ENCODE measurements around the gene PDIA4. TPM values are rescaled to one million over a fixed set of nuclear protein-coding genes. Genes with fewer than 3 reads are reported as not detected.

Gene PDIA4
- total and polyA plus RNA-seq, 2 of the 8 experiments (the other 6 are each of a cell fraction or from before 2014, with no cell fraction given): 119 to 303 TPM

DNA sequence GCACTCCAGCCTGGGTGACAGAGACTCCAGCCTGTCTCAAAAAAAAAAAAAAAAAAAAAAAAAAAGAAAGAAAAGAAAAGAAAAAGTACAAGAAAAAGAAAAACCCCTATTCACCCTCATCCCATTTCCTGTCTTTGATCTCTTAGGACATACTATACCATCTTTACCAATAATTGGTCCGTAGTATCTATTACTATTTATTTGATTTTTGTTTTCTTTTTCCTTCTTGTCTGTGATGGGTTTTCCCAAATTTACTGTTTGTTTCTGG lies 41.6 kb downstream of the PDIA4 start:
- FAIRE-seq (no peak), DNase-seq (ENCODE audit: low read depth in 1 of 2, low spot score in 2 of 2) (no peak)
- no peak overlapping the region for H2AFZ ChIP-seq (ENCODE audit: low read length)
- no peak overlapping the region for H2AK5ac ChIP-seq (ENCODE audit: low read depth, low read length)
- H3K9me3 ChIP-seq (ENCODE audit: insufficient read depth in 2 of 2, low read depth in 1 of 2, low read length in 1 of 2): no peaks in the 10 kb centered on the region; a peak in 1 of 4 replicates
- peaks cover 0 to 10% (median 4%) of the 10 kb centered on the region in 4 experiments; a peak in 5 of 7 replicates for H3K4me1 ChIP-seq (replicated peaks in 1 of 4; ENCODE audit: control insufficient read depth in 3 of 4, insufficient read depth in 4 of 4, low read length in 3 of 4)
- no peaks in the 10 kb centered on the region for H3K79me1 ChIP-seq (ENCODE audit: low read depth, low read length)
- H4K20me1 ChIP-seq (replicated peaks in 1 of 2; ENCODE audit: control insufficient read depth in 1 of 2, insufficient read depth in 2 of 2, low read length in 2 of 2): no peaks in the 10 kb centered on the region
- no peaks in the 10 kb centered on the region for H3K36me3 ChIP-seq (ENCODE audit: control insufficient read depth in 2 of 4, insufficient read depth in 4 of 4, low read length in 3 of 4)
- no peaks in the 10 kb centered on the region for H3K27me3 ChIP-seq (replicated peaks in 1 of 4; ENCODE audit: control insufficient read depth in 3 of 4, extremely low read depth in 1 of 4, insufficient read depth in 3 of 4, low read length in 3 of 4)
- H3K56ac ChIP-seq (replicated peaks; ENCODE audit: insufficient read length, low read depth, low read length): no peak overlapping the region
- H3K4me2 ChIP-seq (ENCODE audit: insufficient read depth in 1 of 2, low read depth in 2 of 2, low read length in 2 of 2): peak overlapping the region; percentile 86 to 90; a peak in 3 of 4 replicates
- H4K8ac ChIP-seq (ENCODE audit: extremely low read depth, insufficient read depth, low read length): no peak overlapping the region
- peaks cover 7% of the 10 kb centered on the region; the same call in 1 of the 2 replicates for H3K23me2 ChIP-seq (ENCODE audit: low read depth, low read length)
- CTCF ChIA-PET (ENCODE audit: partially characterized antibody): interaction anchor here (1.2 to 1.4 kb wide), 3 partner anchors 11 to 85 kb away, joined by 3 to 4 read pairs (median 3); no protein-coding TSS in a partner anchor
- H3K4ac ChIP-seq (replicated peaks; ENCODE audit: insufficient read length, low read depth, low read length): no peak overlapping the region
- no peak for TF ChIP-seq HDAC2 (IDR thresholded peaks at IDR 0.05; ENCODE audit: borderline replicate concordance in 1 of 2, low read depth in 2 of 2, low read length in 2 of 2)
- no peak overlapping the region for H2BK15ac ChIP-seq (ENCODE audit: low read length)
- H3K23ac ChIP-seq (ENCODE audit: insufficient read length): no peak overlapping the region
- peak overlapping the region in 2 of 4 experiments; percentile 73 to 81; a peak in 3 of 8 replicates for H3K4me3 ChIP-seq (ENCODE audit: extremely low read depth in 1 of 4, insufficient read depth in 2 of 4, low read depth in 3 of 4, low read length in 4 of 4)
- H2BK120ac ChIP-seq (replicated peaks; ENCODE audit: low read depth, low read length): no peak overlapping the region
- H3K79me2 ChIP-seq (ENCODE audit: control insufficient read depth in 1 of 2, insufficient read depth in 2 of 2, low read length in 2 of 2): no peaks in the 10 kb centered on the region
- H2BK20ac ChIP-seq (ENCODE audit: low read length): no peak overlapping the region
- H2BK12ac ChIP-seq (ENCODE audit: low read depth, low read length): no peak overlapping the region
- H3K14ac ChIP-seq (ENCODE audit: insufficient read length): no peak overlapping the region
- 71% methylated on average over 1 of the region's 1 CpG; no CpG with 5 or more reads in 1 of the 2 experiments for WGBS, 2 experiments (ENCODE audit: extremely low coverage in 1 of 2, insufficient coverage in 1 of 2, insufficient read length in 1 of 2, insufficient replicate concordance in 2 of 2, low coverage in 1 of 2, low lambda C conversion rate in 2 of 2, missing lambda C conversion rate in 1 of 2)
- H2BK5ac ChIP-seq (ENCODE audit: low read depth, low read length): no peak overlapping the region
- no peak overlapping the region for H3K27ac ChIP-seq (ENCODE audit: low read depth, low read length)
- H3K18ac ChIP-seq (ENCODE audit: extremely low read depth, low read length): no peak overlapping the region
- H4K91ac ChIP-seq (replicated peaks; ENCODE audit: insufficient read length, low read length): no peak overlapping the region
- POLR2A ChIA-PET (ENCODE audit: partially characterized antibody): interaction anchor here (1.2 kb wide), 1 partner anchor 9 kb away, joined by 4 read pairs; no protein-coding TSS in a partner anchor
- no peak overlapping the region for H4K5ac ChIP-seq (ENCODE audit: insufficient read length, low read depth, low read length)
- no peak overlapping the region for H3K9ac ChIP-seq (replicated peaks in 1 of 4; ENCODE audit: extremely low read depth in 1 of 4, low read depth in 3 of 4, low read length in 3 of 4)
